ENCODE measurements around the gene SAP30.

Gene SAP30

DNA sequence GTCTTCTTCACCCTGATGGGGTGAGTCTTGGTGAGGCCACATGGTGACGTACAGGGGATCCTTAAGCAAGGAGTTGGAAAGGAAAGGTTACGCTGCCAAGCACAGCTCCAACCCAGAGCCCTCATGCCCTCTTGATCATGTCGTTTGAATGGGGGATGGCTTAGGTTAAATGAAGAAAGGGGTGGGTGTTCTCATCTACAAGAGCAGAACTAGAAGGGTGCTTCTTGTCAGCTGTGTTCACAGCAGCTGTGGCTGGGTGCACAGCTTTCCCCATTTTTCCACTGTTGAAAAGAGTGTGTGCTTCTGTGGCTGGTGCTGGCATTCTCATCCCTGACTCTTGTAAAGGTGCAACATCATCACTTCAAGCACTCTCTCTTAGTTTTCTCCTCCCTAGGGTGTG lies 43.7 kb downstream of the SAP30 start:
- Histone ChIP-seq H3K4me3 (ENCODE audit: low read depth, low read length, poor library complexity, severe bottlenecking) (no peak overlapping the region), H3K36me3 (ENCODE audit: insufficient read depth, low read length) (no peaks in the 10 kb centered on the region), H3K4me1 (ENCODE audit: insufficient read depth, low read length, severe bottlenecking) (no peaks in the 10 kb centered on the region), H3K9me3 (ENCODE audit: low read length) (no peaks in the 10 kb centered on the region), H3K27me3 (ENCODE audit: insufficient read depth, low read length) (no peaks in the 10 kb centered on the region), H3K4me2 (ENCODE audit: low read length) (no peak overlapping the region), H3K9ac (ENCODE audit: low read length) (no peak overlapping the region), H2AFZ (ENCODE audit: low read length) (no peak overlapping the region), H4K20me1 (ENCODE audit: insufficient read depth, low read length) (no peaks in the 10 kb centered on the region), H3K9me2 (ENCODE audit: low read depth, low read length) (no peaks in the 10 kb centered on the region), H3K79me2 (ENCODE audit: insufficient read depth, low read length) (no peaks in the 10 kb centered on the region), H3F3A (ENCODE audit: insufficient read depth, low read length) (no peaks in the 10 kb centered on the region), H3K27ac (ENCODE audit: low read depth, low read length, poor library complexity, severe bottlenecking) (no peak overlapping the region)
- TF ChIP-seq EZH2 (IDR thresholded peaks at IDR 0.05; ENCODE audit: borderline replicate concordance, low read length), result no peak
- TF ChIP-seq, protein P1, sequence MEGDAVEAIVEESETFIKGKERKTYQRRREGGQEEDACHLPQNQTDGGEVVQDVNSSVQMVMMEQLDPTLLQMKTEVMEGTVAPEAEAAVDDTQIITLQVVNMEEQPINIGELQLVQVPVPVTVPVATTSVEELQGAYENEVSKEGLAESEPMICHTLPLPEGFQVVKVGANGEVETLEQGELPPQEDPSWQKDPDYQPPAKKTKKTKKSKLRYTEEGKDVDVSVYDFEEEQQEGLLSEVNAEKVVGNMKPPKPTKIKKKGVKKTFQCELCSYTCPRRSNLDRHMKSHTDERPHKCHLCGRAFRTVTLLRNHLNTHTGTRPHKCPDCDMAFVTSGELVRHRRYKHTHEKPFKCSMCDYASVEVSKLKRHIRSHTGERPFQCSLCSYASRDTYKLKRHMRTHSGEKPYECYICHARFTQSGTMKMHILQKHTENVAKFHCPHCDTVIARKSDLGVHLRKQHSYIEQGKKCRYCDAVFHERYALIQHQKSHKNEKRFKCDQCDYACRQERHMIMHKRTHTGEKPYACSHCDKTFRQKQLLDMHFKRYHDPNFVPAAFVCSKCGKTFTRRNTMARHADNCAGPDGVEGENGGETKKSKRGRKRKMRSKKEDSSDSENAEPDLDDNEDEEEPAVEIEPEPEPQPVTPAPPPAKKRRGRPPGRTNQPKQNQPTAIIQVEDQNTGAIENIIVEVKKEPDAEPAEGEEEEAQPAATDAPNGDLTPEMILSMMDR (IDR thresholded peaks at IDR 0.05; ENCODE audit: low read length), result no peak

DNA sequence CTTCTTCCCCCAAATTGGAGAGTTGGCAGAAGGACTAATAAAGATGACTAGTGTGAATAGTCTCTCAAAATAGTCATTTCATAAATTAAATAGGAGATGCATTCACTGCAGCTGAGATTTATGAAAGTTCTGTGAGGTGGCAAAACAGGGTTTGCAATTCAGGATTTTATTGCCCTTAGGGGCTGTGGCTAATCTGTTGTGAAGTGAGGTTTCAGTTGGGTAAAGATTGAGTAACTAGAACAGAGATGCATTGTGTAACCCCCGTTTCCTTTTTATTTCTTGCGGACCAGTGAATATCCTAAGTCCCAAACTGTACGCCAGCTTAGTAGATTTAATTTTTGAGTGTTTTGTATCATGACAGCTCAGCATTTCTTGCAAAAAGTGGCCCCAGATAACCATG lies 44.3 kb downstream of the SAP30 start:
- H3K79me2 ChIP-seq (ENCODE audit: insufficient read depth, low read length), result no peaks in the 10 kb centered on the region
- no peaks in the 10 kb centered on the region for H3K9me3 ChIP-seq (ENCODE audit: low read length)
- H3K9me2 ChIP-seq (ENCODE audit: low read depth, low read length), result no peaks in the 10 kb centered on the region
- H3K4me2 ChIP-seq (ENCODE audit: low read length), result no peak overlapping the region
- no peaks in the 10 kb centered on the region for H3K36me3 ChIP-seq (ENCODE audit: insufficient read depth, low read length)
- no peaks in the 10 kb centered on the region for H4K20me1 ChIP-seq (ENCODE audit: insufficient read depth, low read length)
- no peaks in the 10 kb centered on the region for H3K27me3 ChIP-seq (ENCODE audit: insufficient read depth, low read length)
- no peak for TF ChIP-seq EZH2 (IDR thresholded peaks at IDR 0.05; ENCODE audit: borderline replicate concordance, low read length)
- no peak overlapping the region for H3K27ac ChIP-seq (ENCODE audit: low read depth, low read length, poor library complexity, severe bottlenecking)
- no peak overlapping the region for H2AFZ ChIP-seq (ENCODE audit: low read length)
- no peak overlapping the region for H3K9ac ChIP-seq (ENCODE audit: low read length)
- no peaks in the 10 kb centered on the region for H3F3A ChIP-seq (ENCODE audit: insufficient read depth, low read length)
- no peaks in the 10 kb centered on the region for H3K4me1 ChIP-seq (ENCODE audit: insufficient read depth, low read length, severe bottlenecking)
- no peak overlapping the region for H3K4me3 ChIP-seq (ENCODE audit: low read depth, low read length, poor library complexity, severe bottlenecking)

DNA sequence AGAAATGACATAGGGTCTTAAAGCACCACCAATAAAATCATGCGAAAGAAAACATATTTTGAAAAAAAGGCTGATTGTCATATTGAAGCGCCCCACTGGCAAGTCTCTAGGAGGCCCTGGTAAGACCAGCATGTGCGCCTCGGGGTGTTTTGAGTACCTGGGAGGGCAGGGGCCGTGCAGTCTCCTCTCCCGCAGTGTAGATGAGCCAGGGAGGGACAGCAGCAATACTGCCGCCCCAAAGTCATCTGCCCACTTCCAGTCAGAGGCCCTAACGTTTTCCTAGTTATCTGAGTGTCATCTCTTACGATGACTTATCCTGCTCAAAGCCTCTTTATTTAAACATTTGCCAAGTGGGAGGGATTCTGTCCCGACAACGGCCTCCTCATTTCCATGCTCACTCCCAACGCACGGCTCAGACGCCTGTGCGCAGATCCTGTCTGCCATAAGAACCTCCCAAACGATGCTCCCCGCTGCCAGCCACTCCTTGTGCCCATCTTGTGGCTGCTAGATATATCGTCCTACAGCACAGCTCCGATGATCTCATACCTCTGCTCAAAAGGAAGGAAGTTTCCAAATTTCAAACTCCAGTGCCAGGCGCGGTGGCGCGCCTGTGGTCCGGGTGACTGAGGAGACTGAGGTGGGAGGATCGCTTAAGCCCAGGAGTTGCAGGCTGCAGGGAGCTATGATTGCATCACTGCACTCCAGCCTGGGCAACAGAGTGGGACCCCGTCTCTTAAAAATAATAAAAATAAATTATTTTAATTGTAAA lies 45.3 kb downstream of the SAP30 start:
- Histone ChIP-seq H2AFZ (ENCODE audit: low read length) (no peak overlapping the region), H3K27me3 (ENCODE audit: insufficient read depth, low read length) (no peaks in the 10 kb centered on the region), H3K36me3 (ENCODE audit: insufficient read depth, low read length) (no peaks in the 10 kb centered on the region), H3F3A (ENCODE audit: insufficient read depth, low read length) (no peaks in the 10 kb centered on the region), H3K9me2 (ENCODE audit: low read depth, low read length) (no peaks in the 10 kb centered on the region), H3K9me3 (ENCODE audit: low read length) (no peaks in the 10 kb centered on the region), H3K4me2 (ENCODE audit: low read length) (no peak overlapping the region), H4K20me1 (ENCODE audit: insufficient read depth, low read length) (no peaks in the 10 kb centered on the region), H3K79me2 (ENCODE audit: insufficient read depth, low read length) (no peaks in the 10 kb centered on the region), H3K4me1 (ENCODE audit: insufficient read depth, low read length, severe bottlenecking) (no peaks in the 10 kb centered on the region), H3K27ac (ENCODE audit: low read depth, low read length, poor library complexity, severe bottlenecking) (no peak overlapping the region), H3K9ac (ENCODE audit: low read length) (no peak overlapping the region), H3K4me3 (ENCODE audit: low read depth, low read length, poor library complexity, severe bottlenecking) (no peak overlapping the region)
- TF ChIP-seq EZH2 (IDR thresholded peaks at IDR 0.05; ENCODE audit: borderline replicate concordance, low read length), result no peak
- TF ChIP-seq, protein P1 (IDR thresholded peaks at IDR 0.05; ENCODE audit: low read length), result no peak

DNA sequence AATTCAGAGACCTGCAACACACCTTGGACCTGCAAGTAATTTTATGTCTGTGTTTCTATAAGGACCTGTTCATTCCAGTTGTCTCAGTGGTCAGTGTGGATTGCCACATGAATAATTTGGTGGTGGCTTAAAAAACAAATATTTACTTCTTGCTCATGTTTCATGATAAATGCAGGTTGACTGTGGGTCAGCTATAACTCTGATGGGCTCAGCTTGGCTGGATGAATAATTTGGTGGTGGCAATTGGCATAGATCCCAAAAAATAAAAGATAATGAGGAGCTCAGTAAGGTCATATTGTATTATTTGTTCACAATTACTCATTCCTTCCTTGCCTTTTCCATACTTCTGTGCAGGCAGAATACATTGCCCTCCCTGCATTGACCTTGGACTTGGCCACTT lies 47.1 kb downstream of the SAP30 start:
- no peak overlapping the region for H3K4me2 ChIP-seq (ENCODE audit: low read length)
- H2AFZ ChIP-seq (ENCODE audit: low read length), result no peak overlapping the region
- no peaks in the 10 kb centered on the region for H4K20me1 ChIP-seq (ENCODE audit: insufficient read depth, low read length)
- no peaks in the 10 kb centered on the region for H3K27me3 ChIP-seq (ENCODE audit: insufficient read depth, low read length)
- no peak overlapping the region for H3K9ac ChIP-seq (ENCODE audit: low read length)
- no peak overlapping the region for H3K4me3 ChIP-seq (ENCODE audit: low read depth, low read length, poor library complexity, severe bottlenecking)
- TF ChIP-seq, protein P1 (IDR thresholded peaks at IDR 0.05; ENCODE audit: low read length), result no peak
- TF ChIP-seq EZH2 (IDR thresholded peaks at IDR 0.05; ENCODE audit: borderline replicate concordance, low read length), result no peak
- H3K9me3 ChIP-seq (ENCODE audit: low read length), result no peaks in the 10 kb centered on the region
- no peaks in the 10 kb centered on the region for H3K4me1 ChIP-seq (ENCODE audit: insufficient read depth, low read length, severe bottlenecking)
- no peaks in the 10 kb centered on the region for H3F3A ChIP-seq (ENCODE audit: insufficient read depth, low read length)
- no peaks in the 10 kb centered on the region for H3K79me2 ChIP-seq (ENCODE audit: insufficient read depth, low read length)
- no peaks in the 10 kb centered on the region for H3K36me3 ChIP-seq (ENCODE audit: insufficient read depth, low read length)
- no peaks in the 10 kb centered on the region for H3K9me2 ChIP-seq (ENCODE audit: low read depth, low read length)
- H3K27ac ChIP-seq (ENCODE audit: low read depth, low read length, poor library complexity, severe bottlenecking), result no peak overlapping the region

Data from OCI-LY1 (cell line).